HepG2 (cell line): ENCODE results near the gene ELP5. TPM values are rescaled to one million over a fixed set of nuclear protein-coding genes. Genes with fewer than 3 reads are reported as not detected.

Experiments used
- KLF15 ChIP-seq: sonication (generic); formaldehyde crosslinking; IDR thresholded peaks from 2 replicates; pipeline ENCODE4 v1.8.1; 2023; ENCODE audit warnings: borderline replicate concordance, mild to moderate bottlenecking, inconsistent platforms, missing genetic modification reagents, mixed read lengths
- MAF1 ChIP-seq: sonication (generic); formaldehyde crosslinking; IDR thresholded peaks from 2 replicates; pipeline ENCODE4 v1.5.0; 2020; ENCODE audit warnings: missing genetic modification reagents, borderline replicate concordance
- SNRNP70 ChIP-seq: fragments of 200-400 bp; formaldehyde crosslinking; IDR thresholded peaks from 2 replicates; pipeline ENCODE4 v1.6.1; 2017; ENCODE audit warnings: mild to moderate bottlenecking, low read depth, low read length, moderate library complexity
- ZNF234 ChIP-seq: sonication (generic); formaldehyde crosslinking; conservative IDR thresholded peaks from 2 replicates; pipeline ENCODE4 v1.5.1; 2020; ENCODE audit warnings: mild to moderate bottlenecking, missing genetic modification reagents
- polyA plus RNA-seq, 8 experiments: library from polyadenylated mRNA; depleted of rRNA in 3 of 8; stranded (reverse) in 7 of 8; unstranded in 1 of 8; fragments of >200 nt; fragmentation: Illumina TruSeq in 4 of 8; extraction: Trizol in 4 of 8; gene quantifications; 2 replicates each; pipeline versions ENCODE4 v1.2.1 to v1.2.3, GENCODE V29; 2011 to 2016; ENCODE audit warnings: low read depth in 4 of 8, missing spikeins in 1 of 8, mixed read lengths in 1 of 8; ENCODE audit not compliant: insufficient read depth in 1 of 8
- total RNA-seq, 5 experiments: library from RNA; depleted of rRNA; stranded (reverse); fragments of >200 nt; fragmentation: Illumina TruSeq; extraction: Trizol; gene quantifications; 2 replicates each; pipeline ENCODE4 v1.2.3, GENCODE V29; 2016; ENCODE audit warnings: low read depth in 1 of 5
- TF ChIP-seq, protein P1 (sequence below), 2 experiments: IDR thresholded peaks; 2 replicates each; pipeline ENCODE4 v1.6.1; 2011 to 2012; ENCODE audit warnings: low read length in 2 of 2, borderline replicate concordance in 1 of 2, low read depth in 1 of 2, mild to moderate bottlenecking in 1 of 2, moderate library complexity in 1 of 2
- TF ChIP-seq, protein P2 (sequence below): sonication (generic); formaldehyde crosslinking; IDR thresholded peaks from 2 replicates; pipeline ENCODE4 v1.5.0; 2020; ENCODE audit warnings: missing genetic modification reagents, mild to moderate bottlenecking, borderline replicate concordance
- TF ChIP-seq, protein P3 (sequence below): sonication (generic); formaldehyde crosslinking; IDR thresholded peaks from 2 replicates; pipeline ENCODE4 v1.8.1; 2023; ENCODE audit warnings: mild to moderate bottlenecking, missing genetic modification reagents
- TF ChIP-seq, protein P4 (sequence below): sonication (generic); formaldehyde crosslinking; IDR thresholded peaks from 2 replicates; pipeline ENCODE4 v1.5.1; 2020; ENCODE audit warnings: missing genetic modification reagents, mild to moderate bottlenecking, borderline replicate concordance
- TF ChIP-seq, protein P5 (sequence below): sonication (generic); formaldehyde crosslinking; IDR thresholded peaks from 2 replicates; pipeline ENCODE4 v1.4.0; 2020; ENCODE audit warnings: missing genetic modification reagents, borderline replicate concordance
- TF ChIP-seq, protein P6 (sequence below): sonication (generic); formaldehyde crosslinking; conservative IDR thresholded peaks from 2 replicates; pipeline ENCODE4 v1.4.0; 2020; ENCODE audit warnings: mild to moderate bottlenecking, missing genetic modification reagents, moderate library complexity

ELP5 gene
- total and polyA plus RNA-seq, 2 of the 13 experiments (the other 11 are each of a cell fraction or from before 2014, with no cell fraction given) = 67.6 to 69.8 TPM

DNA sequence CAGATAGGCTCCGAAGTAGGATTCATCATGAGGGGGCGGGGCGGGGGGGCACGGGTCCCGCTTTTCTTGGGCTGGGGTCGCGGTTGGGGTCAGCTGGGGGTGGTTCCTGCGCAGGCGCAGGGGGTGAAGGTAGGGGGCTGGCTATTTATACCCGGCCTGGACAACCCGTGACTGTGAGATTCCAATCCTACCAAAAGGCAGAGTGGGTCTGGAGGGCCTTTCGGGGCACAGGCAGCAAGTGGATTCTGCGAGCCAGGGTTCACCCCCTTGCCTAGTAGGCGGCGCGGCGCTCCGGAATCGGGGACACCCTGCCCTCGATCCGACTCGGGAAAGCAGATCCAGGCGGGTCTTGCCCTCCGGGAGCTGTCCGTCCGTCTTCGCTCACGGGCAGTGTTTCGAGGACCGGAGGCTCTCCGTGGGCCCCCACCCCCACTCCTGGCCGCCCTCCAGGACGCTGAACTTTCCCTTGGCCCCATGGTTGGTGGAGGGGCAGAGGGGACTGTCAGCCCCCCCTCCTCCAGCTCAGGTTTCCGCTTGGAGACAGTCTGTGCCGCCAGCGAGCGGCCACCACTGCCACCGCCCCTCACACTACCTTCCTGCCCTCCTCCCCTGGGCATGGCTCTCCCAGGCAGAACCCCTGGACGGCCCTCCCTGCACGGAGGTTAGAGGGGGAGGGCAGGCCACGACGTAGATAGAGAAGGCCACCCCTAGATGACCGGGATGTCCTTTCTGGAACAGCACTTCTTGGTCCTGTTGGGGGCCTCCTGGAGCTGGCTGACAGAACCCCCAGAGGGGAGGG lies 30.1 kb downstream of the ELP5 start (continued):
- TF ChIP-seq MAF1 (CRISPR knock-in tag) = 0 out of 2 replicates have a peak, but pooled peaks have one; percentile 38
- no peak for TF ChIP-seq SNRNP70
- TF ChIP-seq, protein P1, sequence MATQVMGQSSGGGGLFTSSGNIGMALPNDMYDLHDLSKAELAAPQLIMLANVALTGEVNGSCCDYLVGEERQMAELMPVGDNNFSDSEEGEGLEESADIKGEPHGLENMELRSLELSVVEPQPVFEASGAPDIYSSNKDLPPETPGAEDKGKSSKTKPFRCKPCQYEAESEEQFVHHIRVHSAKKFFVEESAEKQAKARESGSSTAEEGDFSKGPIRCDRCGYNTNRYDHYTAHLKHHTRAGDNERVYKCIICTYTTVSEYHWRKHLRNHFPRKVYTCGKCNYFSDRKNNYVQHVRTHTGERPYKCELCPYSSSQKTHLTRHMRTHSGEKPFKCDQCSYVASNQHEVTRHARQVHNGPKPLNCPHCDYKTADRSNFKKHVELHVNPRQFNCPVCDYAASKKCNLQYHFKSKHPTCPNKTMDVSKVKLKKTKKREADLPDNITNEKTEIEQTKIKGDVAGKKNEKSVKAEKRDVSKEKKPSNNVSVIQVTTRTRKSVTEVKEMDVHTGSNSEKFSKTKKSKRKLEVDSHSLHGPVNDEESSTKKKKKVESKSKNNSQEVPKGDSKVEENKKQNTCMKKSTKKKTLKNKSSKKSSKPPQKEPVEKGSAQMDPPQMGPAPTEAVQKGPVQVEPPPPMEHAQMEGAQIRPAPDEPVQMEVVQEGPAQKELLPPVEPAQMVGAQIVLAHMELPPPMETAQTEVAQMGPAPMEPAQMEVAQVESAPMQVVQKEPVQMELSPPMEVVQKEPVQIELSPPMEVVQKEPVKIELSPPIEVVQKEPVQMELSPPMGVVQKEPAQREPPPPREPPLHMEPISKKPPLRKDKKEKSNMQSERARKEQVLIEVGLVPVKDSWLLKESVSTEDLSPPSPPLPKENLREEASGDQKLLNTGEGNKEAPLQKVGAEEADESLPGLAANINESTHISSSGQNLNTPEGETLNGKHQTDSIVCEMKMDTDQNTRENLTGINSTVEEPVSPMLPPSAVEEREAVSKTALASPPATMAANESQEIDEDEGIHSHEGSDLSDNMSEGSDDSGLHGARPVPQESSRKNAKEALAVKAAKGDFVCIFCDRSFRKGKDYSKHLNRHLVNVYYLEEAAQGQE (IDR thresholded peaks at IDR 0.05; ENCODE audit: borderline replicate concordance in 1 of 2, low read depth in 1 of 2, low read length in 2 of 2) = no peak
- no peak for TF ChIP-seq ZNF234 (CRISPR knock-in tag)
- TF ChIP-seq, protein P2, sequence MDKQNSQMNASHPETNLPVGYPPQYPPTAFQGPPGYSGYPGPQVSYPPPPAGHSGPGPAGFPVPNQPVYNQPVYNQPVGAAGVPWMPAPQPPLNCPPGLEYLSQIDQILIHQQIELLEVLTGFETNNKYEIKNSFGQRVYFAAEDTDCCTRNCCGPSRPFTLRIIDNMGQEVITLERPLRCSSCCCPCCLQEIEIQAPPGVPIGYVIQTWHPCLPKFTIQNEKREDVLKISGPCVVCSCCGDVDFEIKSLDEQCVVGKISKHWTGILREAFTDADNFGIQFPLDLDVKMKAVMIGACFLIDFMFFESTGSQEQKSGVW (CRISPR knock-in tag) = no peak
- TF ChIP-seq, protein P3, sequence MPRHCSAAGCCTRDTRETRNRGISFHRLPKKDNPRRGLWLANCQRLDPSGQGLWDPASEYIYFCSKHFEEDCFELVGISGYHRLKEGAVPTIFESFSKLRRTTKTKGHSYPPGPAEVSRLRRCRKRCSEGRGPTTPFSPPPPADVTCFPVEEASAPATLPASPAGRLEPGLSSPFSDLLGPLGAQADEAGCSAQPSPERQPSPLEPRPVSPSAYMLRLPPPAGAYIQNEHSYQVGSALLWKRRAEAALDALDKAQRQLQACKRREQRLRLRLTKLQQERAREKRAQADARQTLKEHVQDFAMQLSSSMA (CRISPR knock-in tag) = no peak
- 0 out of 2 replicates have a peak, but pooled peaks have one; percentile 31 for TF ChIP-seq KLF15 (CRISPR knock-in tag)
- TF ChIP-seq, protein P4, sequence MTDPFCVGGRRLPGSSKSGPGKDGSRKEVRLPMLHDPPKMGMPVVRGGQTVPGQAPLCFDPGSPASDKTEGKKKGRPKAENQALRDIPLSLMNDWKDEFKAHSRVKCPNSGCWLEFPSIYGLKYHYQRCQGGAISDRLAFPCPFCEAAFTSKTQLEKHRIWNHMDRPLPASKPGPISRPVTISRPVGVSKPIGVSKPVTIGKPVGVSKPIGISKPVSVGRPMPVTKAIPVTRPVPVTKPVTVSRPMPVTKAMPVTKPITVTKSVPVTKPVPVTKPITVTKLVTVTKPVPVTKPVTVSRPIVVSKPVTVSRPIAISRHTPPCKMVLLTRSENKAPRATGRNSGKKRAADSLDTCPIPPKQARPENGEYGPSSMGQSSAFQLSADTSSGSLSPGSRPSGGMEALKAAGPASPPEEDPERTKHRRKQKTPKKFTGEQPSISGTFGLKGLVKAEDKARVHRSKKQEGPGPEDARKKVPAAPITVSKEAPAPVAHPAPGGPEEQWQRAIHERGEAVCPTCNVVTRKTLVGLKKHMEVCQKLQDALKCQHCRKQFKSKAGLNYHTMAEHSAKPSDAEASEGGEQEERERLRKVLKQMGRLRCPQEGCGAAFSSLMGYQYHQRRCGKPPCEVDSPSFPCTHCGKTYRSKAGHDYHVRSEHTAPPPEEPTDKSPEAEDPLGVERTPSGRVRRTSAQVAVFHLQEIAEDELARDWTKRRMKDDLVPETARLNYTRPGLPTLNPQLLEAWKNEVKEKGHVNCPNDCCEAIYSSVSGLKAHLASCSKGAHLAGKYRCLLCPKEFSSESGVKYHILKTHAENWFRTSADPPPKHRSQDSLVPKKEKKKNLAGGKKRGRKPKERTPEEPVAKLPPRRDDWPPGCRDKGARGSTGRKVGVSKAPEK = no peak
- TF ChIP-seq, protein P5, sequence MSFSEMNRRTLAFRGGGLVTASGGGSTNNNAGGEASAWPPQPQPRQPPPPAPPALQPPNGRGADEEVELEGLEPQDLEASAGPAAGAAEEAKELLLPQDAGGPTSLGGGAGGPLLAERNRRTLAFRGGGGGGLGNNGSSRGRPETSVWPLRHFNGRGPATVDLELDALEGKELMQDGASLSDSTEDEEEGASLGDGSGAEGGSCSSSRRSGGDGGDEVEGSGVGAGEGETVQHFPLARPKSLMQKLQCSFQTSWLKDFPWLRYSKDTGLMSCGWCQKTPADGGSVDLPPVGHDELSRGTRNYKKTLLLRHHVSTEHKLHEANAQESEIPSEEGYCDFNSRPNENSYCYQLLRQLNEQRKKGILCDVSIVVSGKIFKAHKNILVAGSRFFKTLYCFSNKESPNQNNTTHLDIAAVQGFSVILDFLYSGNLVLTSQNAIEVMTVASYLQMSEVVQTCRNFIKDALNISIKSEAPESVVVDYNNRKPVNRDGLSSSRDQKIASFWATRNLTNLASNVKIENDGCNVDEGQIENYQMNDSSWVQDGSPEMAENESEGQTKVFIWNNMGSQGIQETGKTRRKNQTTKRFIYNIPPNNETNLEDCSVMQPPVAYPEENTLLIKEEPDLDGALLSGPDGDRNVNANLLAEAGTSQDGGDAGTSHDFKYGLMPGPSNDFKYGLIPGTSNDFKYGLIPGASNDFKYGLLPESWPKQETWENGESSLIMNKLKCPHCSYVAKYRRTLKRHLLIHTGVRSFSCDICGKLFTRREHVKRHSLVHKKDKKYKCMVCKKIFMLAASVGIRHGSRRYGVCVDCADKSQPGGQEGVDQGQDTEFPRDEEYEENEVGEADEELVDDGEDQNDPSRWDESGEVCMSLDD (CRISPR knock-in tag) = no peak
- TF ChIP-seq, protein P6, sequence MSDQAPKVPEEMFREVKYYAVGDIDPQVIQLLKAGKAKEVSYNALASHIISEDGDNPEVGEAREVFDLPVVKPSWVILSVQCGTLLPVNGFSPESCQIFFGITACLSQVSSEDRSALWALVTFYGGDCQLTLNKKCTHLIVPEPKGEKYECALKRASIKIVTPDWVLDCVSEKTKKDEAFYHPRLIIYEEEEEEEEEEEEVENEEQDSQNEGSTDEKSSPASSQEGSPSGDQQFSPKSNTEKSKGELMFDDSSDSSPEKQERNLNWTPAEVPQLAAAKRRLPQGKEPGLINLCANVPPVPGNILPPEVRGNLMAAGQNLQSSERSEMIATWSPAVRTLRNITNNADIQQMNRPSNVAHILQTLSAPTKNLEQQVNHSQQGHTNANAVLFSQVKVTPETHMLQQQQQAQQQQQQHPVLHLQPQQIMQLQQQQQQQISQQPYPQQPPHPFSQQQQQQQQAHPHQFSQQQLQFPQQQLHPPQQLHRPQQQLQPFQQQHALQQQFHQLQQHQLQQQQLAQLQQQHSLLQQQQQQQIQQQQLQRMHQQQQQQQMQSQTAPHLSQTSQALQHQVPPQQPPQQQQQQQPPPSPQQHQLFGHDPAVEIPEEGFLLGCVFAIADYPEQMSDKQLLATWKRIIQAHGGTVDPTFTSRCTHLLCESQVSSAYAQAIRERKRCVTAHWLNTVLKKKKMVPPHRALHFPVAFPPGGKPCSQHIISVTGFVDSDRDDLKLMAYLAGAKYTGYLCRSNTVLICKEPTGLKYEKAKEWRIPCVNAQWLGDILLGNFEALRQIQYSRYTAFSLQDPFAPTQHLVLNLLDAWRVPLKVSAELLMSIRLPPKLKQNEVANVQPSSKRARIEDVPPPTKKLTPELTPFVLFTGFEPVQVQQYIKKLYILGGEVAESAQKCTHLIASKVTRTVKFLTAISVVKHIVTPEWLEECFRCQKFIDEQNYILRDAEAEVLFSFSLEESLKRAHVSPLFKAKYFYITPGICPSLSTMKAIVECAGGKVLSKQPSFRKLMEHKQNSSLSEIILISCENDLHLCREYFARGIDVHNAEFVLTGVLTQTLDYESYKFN = peak; percentile 20; the same call in 1 of the 2 replicates
